Measurements from ENCODE around the gene PIANP.

PIANP gene

GRCh38 chr12:6703631-6704030 lies 3.0 kb upstream of the PIANP start:
- peak; percentile 61 for DNase-seq

- DNase-seq = no peak
Observed at GRCh38 chr12:6701078-6701768, 608 bp upstream of the PIANP start.

DNA sequence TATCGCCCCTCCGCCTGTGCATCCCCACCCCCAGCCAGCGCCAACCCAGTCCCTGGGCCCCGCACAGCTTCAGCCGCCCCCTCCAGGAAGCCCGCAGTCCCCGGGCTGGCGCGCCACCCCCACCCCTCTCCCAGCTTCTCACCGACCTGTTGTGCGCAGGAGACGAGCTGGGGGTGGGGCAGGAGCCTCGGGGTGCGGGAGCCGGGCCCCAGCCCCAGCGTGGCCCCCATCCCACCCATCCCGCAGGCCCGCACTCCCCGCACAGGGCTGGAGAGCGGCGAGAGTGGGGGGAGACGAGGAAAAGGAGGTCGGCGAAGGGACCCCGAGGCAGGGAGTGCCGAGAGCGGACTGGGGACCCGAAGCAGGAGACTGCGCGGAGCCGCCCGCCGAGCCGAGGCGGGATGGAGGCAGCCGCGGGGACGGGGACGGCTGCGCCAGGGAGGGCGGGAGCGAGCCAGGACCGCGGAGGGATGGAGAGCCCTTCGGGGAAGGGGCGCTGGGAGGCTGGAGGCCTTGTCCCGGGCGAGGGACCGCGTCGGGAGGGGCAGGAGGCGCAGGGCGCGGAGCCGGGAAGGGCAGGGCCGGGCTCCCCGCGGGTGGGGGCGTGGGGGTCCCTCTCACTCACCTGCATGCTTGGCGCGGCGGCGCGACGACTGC lies 498 bp downstream of the PIANP start:
- DNase-seq = peak; percentile 76

GRCh38 chr12:6699259-6699988 lies 1.2 kb downstream of the PIANP start:
- no peak for DNase-seq

- DNase-seq = no peak
Observed at GRCh38 chr12:6698352-6699046, 2.1 kb downstream of the PIANP start.

DNA sequence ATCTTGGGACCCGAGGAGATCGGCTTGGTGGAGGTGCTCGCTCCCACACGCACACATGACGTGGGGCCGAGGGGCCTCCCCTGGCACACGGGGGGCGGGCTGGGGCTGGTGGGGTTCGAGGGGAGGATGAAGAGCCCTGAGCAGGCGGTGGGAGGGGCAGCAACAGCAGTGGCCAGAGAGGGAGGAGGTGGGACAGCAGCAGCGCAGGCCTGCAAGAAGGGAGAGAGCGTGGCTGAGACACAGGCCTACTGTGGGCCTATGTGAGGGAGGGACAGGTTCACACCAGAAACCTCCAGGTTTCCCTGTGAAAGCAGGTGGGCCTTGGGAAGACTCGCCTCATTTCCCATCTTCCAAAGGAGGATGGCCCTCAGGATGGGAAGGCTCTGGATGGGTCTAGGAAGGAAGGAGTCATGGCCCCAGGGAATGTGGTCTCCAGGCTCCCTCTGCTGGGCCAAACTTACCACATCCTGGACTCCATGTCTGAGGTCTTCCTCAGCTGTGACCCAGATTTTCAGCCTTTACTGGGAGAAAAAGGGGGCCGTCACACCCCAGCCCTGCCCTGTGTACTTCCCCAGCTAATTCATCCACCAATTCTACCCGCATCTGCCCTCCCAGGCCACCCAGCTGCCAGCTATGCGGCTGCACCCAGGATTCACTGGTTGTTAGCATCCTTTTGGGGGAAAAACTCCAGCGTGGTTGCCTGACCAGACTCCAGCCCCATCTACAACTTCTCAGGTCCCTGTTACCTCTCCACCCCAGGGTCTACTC lies 2.8 kb downstream of the PIANP start:
- DNase-seq = peak; percentile 72

GRCh38 chr12:6696690-6697583 lies 3.7 kb downstream of the PIANP start:
- no peak for DNase-seq

- no peak for DNase-seq
Observed at GRCh38 chr12:6695313-6696045, 5.1 kb downstream of the PIANP start.

GRCh38 chr12:6694701-6695100 lies 5.9 kb downstream of the PIANP start:
- DNase-seq = no peak

DNA sequence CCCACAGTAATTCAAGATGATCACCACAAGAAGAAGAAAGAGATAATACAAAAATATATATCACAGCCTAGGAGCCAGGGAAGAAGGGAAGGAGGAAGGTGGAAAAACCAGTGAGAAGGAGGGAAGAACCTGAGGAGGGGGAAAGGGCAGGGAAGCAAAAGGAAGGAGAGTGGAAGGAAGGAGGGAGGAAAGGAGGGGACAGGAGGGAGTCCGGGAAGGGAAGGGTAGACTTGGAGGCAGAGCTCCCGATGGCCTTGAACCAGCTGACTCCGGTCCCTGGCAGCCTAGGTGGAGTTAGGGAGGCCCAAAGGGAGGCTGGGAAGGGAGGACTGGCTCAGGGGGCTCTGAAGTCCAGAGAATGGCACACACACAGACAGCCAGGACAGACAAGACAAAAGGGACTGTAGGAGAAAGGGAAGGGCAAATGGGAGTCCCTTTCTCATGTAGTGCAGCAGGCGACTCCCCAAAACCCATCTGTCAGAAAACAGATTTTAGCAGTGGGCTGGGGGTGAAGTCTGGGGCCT lies 6.7 kb downstream of the PIANP start:
- no peak for DNase-seq

- DNase-seq = no peak
Observed at GRCh38 chr12:6692888-6693287, 7.7 kb downstream of the PIANP start.

DNA sequence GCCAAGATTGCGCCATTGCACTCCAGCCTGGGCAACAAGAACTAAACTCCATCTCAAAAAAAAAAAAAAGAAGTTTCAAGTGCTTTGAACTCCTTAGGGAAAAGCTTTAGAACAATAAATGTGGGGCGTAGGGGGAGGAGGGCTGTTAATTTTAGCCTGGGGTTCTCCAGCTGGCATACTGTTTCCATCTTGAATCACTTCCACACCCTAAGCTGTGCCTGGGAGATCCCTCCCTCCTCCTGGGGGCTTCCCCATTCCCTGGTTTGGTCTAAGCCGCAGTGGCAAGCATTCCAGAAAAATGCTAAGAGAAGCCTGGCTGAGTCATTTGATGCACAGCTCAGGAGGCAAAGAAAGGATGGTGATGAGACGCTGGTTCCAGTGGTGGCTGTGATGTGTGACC lies 9.1 kb downstream of the PIANP start:
- DNase-seq = no peak

DNA sequence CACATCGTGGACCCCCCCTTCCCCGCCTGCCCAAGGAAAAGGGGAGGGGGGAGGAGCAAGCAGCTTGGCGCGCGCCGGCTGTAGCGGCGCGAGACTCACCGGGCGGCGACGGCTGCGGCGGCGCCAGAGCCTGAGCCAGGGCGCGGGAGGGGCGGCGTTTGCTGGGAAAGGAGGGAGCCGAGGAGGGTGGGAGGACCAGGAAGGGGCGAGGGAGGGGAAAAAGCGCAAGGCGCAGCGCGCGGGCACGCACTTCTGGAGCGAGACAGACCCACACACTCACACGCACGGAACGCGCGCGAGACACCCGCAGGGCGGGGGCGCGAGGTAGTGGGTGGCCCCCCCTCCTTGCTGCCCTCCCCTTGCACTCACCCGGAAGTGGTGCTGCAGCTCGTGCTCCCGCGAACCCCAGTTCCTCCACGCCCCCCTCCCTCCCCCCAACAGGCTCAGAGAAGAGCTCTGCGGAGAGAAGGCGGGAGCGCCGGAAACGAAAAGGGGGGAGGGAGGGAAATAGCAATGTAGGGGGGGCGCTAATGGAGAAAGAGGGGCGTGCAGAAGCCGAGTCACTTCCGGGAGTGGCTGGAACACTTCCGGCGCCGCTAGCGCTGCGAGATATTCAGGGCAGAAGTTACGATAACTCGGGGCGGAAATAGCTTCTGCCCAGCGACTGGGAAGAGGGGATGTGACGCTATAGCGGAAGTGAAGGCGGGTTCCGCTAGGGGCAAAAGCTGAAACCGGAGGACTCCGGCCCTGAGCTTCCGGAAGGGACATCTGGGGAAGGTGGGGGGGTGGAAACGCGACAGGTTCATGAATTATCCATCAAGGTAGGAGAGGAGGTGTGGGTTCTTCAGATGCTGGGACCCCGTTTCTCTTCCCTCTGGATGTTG lies 11.4 kb downstream of the PIANP start, which contains the start of gene ZNF384:
Gene ZNF384 (minus strand): TSS at position 377 of the 884 bp plus-strand sequence. CDS start 9,855 bp downstream, outside the sequence.
- DNase-seq = peak; percentile 99

DNA sequence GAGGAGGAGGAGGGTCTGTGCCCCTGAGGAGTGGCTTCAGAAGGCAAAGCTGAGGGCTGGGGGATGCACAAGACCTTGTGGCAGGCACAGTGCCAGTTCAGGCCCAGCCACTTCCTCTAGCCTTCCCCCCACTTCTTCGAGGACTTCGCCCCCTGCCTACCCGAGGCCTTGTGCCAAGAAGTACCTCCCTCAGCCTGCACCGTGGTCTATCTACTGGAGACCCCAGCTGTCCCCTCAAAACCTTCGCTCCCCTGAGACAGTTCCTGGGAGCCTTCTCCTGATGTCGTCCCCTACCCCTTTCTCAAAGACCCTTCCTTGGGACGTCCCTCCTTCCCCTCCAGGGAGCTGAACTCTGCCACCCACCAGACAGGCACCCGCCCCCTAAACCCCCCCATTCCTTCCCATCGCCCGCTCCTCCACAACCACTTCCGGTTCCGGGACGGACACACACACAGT lies 12.0 kb downstream of the PIANP start:
- DNase-seq = no peak

- DNase-seq = no peak
Observed at GRCh38 chr12:6685814-6686213, 14.8 kb downstream of the PIANP start.

DNA sequence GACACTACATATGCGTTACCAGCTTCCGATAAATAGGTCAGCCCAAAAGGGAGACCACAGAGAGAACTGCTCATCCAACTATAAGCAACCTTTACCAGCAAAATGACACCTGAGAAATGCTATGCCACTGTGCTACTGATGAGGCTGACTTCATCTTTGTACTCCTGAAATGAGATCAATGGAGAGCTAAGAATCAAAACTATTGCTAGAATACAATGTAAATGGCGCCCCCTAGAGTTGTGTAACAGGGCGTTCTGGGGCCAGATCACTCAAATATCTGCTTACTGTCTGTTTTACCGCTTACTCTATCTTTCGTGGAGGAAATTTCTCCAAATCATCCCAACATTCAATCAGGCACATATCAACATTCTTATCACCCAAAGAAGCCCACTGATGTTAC lies 16.0 kb downstream of the PIANP start:
- DNase-seq = peak; percentile 64

DNA sequence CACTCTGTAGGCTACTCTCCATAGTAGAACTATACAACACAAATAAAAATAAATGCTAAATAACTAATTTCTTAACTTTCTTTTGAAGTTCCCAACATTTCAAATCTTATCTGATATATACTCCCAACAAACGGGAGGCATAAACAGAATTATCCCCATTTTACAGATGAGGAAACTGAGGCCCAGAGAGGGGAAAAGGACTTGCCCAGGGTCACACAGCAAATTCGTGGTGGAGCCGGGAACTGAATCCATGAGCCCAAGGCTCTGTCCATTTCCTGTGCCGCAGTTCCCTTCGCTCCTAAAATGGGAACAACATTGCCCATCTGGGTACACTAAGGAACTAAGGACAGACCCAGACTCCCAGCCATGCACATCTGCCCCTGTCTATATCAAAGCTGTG lies 23.7 kb downstream of the PIANP start:
- no peak for DNase-seq

- no peak for DNase-seq
Observed at GRCh38 chr12:6672143-6672542, 28.5 kb downstream of the PIANP start.

DNA sequence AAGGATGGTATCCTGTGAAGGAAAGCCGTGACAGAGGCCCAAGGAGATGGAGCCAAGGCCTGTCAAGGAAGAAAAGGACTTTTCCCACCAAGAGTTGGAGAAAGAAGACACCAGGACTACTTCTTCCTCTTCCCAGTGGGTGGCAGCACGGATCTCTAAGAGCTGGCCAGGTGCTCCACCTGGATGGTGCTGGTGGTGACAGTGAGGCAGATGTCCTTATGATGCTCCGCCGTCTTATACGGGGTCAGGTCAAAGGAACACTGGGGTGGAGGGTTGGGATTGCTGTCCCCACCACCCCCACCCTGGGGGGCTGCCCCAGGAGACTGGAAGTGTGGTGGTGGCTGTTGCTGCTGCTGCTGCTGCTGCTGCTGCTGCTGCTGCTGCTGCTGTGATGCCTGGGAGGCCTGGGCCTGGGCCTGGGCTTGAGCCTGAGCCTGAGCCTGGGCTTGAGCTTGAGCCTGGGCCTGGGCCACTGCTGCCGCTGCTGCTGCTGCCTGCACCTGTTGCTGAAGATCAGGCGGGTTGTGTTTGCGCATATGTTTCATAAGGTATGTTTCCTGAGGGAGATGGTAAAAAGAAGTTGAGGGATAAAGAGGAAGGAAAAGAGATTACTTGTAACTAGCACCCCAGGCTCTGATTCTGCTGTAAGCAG lies 32.9 kb downstream of the PIANP start:
- DNase-seq = no peak

Data from eye (tissue), 1 donor.